WTC11 (cell line): ENCODE data around the gene SLC26A8. TPM values are rescaled to one million over a fixed set of nuclear protein-coding genes. Genes with fewer than 3 reads are reported as not detected.

Experiments used
- ATAC-seq: fragments of 200-7000 bp; cut with Tn5 transposase; 2 replicates; pipeline ENCODE4 v1.10.0; 2021; ENCODE audit warnings: mild to moderate bottlenecking, moderate library complexity
- CTCF ChIA-PET: fragments of 300-600 bp; sonication (Branson Sonifier 250); formaldehyde crosslinking; loops from one replicate; lab custom pipeline; 2021; ENCODE audit warnings: antibody characterized with exemption; lab: Charles Lee
- POLR2A ChIA-PET: fragments of 350-600 bp; sonication (Branson Sonifier 250); formaldehyde crosslinking; loops from one replicate; lab custom pipeline; 2021; ENCODE audit warnings: antibody characterized with exemption; lab: Charles Lee
- DNase-seq: peaks from one replicate; pipeline ENCODE4 v3.0.0; 2021; ENCODE audit warnings: low spot score
- H3K27ac Mint-ChIP-seq: 2 replicates; pipeline ENCODE4 v1.8.0; 2021; ENCODE audit warnings: mixed read lengths
- H3K27me3 Mint-ChIP-seq: 2 replicates; pipeline ENCODE4 v1.8.0; 2021; ENCODE audit warnings: low read depth, mild to moderate bottlenecking, moderate library complexity, mixed read lengths
- H3K36me3 Mint-ChIP-seq: 2 replicates; pipeline ENCODE4 v1.8.0; 2021; ENCODE audit warnings: mixed read lengths
- H3K4me1 Mint-ChIP-seq: 2 replicates; pipeline ENCODE4 v1.8.0; 2022; ENCODE audit warnings: mixed read lengths
- H3K4me3 Mint-ChIP-seq: 2 replicates; pipeline ENCODE4 v1.8.0; 2021; ENCODE audit warnings: mild to moderate bottlenecking, moderate library complexity, mixed read lengths
- H3K9me3 Mint-ChIP-seq: 2 replicates; pipeline ENCODE4 v1.8.0; 2021; ENCODE audit warnings: mixed read lengths
- ATF1 ChIP-seq: sonication (generic); formaldehyde crosslinking; IDR thresholded peaks from 2 replicates; pipeline ENCODE4 v1.8.1; 2023; ENCODE audit warnings: mild to moderate bottlenecking, moderate library complexity, missing genetic modification reagents
- ATF2 ChIP-seq: sonication (generic); formaldehyde crosslinking; IDR thresholded peaks from 2 replicates; pipeline ENCODE4 v1.8.1; 2022; ENCODE audit warnings: low read depth, missing genetic modification reagents, borderline replicate concordance
- ATF3 ChIP-seq: sonication (generic); formaldehyde crosslinking; conservative IDR thresholded peaks from 2 replicates; pipeline ENCODE4 v1.8.1; 2022; ENCODE audit warnings: mild to moderate bottlenecking, missing genetic modification reagents
- CREB1 ChIP-seq: sonication (generic); formaldehyde crosslinking; IDR thresholded peaks from 2 replicates; pipeline ENCODE4 v1.8.0; 2023; ENCODE audit warnings: mild to moderate bottlenecking, missing genetic modification reagents
- ELF4 ChIP-seq: sonication (generic); formaldehyde crosslinking; IDR thresholded peaks from 2 replicates; pipeline ENCODE4 v1.8.1; 2022; ENCODE audit warnings: low read depth, mild to moderate bottlenecking, moderate library complexity, missing genetic modification reagents
- FOXJ3 ChIP-seq: sonication (generic); formaldehyde crosslinking; IDR thresholded peaks from 2 replicates; pipeline ENCODE4 v1.9.0; 2021; ENCODE audit warnings: missing genetic modification reagents, mild to moderate bottlenecking, borderline replicate concordance
- FOXP1 ChIP-seq: sonication (generic); formaldehyde crosslinking; IDR thresholded peaks from 2 replicates; pipeline ENCODE4 v1.8.0; 2022; ENCODE audit warnings: missing genetic modification reagents, mild to moderate bottlenecking, moderate library complexity, borderline replicate concordance
- GRHL2 ChIP-seq: fragments of 250-450 bp; sonication (Bioruptor Pico); IDR thresholded peaks from 2 replicates; pipeline ENCODE4 v1.8.0; 2022; ENCODE audit warnings: mild to moderate bottlenecking, moderate library complexity; ENCODE audit not compliant: insufficient replicate concordance, severe bottlenecking
- IRF1 ChIP-seq: sonication (generic); formaldehyde crosslinking; IDR thresholded peaks from 2 replicates; pipeline ENCODE4 v1.8.0; 2023; ENCODE audit warnings: missing genetic modification reagents
- IRF2 ChIP-seq: sonication (generic); formaldehyde crosslinking; IDR thresholded peaks from 2 replicates; pipeline ENCODE4 v1.8.0; 2022; ENCODE audit warnings: low read depth, missing genetic modification reagents, borderline replicate concordance
- JAZF1 ChIP-seq: fragments of 250-450 bp; sonication (Bioruptor Pico); IDR thresholded peaks from 2 replicates; pipeline ENCODE4 v1.9.0; 2021; ENCODE audit warnings: moderate library complexity, mild to moderate bottlenecking, inconsistent platforms
- NFATC4 ChIP-seq: fragments of 250-450 bp; sonication (Bioruptor Pico); IDR thresholded peaks from 2 replicates; pipeline ENCODE4 v1.9.0; 2021; ENCODE audit warnings: mild to moderate bottlenecking
- NR3C1 ChIP-seq: sonication (generic); formaldehyde crosslinking; conservative IDR thresholded peaks from 2 replicates; pipeline ENCODE4 v1.8.1; 2023; ENCODE audit warnings: low read depth, mild to moderate bottlenecking, missing genetic modification reagents
- SMAD3 ChIP-seq: sonication (generic); formaldehyde crosslinking; IDR thresholded peaks from 2 replicates; pipeline ENCODE4 v1.8.0; 2022; ENCODE audit warnings: missing genetic modification reagents, mild to moderate bottlenecking, borderline replicate concordance
- TEAD1 ChIP-seq: sonication (generic); formaldehyde crosslinking; IDR thresholded peaks from 2 replicates; pipeline ENCODE4 v1.8.0; 2022; ENCODE audit warnings: mild to moderate bottlenecking, missing genetic modification reagents
- USF1 ChIP-seq: sonication (generic); formaldehyde crosslinking; IDR thresholded peaks from 2 replicates; pipeline ENCODE4 v1.8.0; 2022; ENCODE audit warnings: mild to moderate bottlenecking, missing genetic modification reagents
- ZBTB21 ChIP-seq: sonication (generic); formaldehyde crosslinking; IDR thresholded peaks from 2 replicates; pipeline ENCODE4 v1.8.1; 2023; ENCODE audit warnings: mild to moderate bottlenecking, missing genetic modification reagents, borderline replicate concordance
- ZNF138 ChIP-seq: sonication (generic); formaldehyde crosslinking; conservative IDR thresholded peaks from 2 replicates; pipeline ENCODE4 v1.8.1; 2022; ENCODE audit warnings: mild to moderate bottlenecking, moderate library complexity, missing genetic modification reagents
- ZNF425 ChIP-seq: fragments of 250-450 bp; sonication (Bioruptor Pico); conservative IDR thresholded peaks from 2 replicates; pipeline ENCODE4 v1.9.0; 2021; ENCODE audit warnings: mild to moderate bottlenecking
- ZNF512 ChIP-seq: sonication (generic); formaldehyde crosslinking; IDR thresholded peaks from 2 replicates; pipeline ENCODE4 v1.8.1; 2022; ENCODE audit warnings: missing genetic modification reagents, borderline replicate concordance
- total RNA-seq: library from RNA; stranded (reverse); gene quantifications from 3 replicates; pipeline ENCODE4 v1.2.3, GENCODE V29; 2021

The SLC26A8 gene
- total RNA-seq, 1 experiment from 2014 or later: 0.50 TPM

GRCh38 chr6:35906499-35906846 is 118.0 kb downstream of the SLC26A8 start:
- DNase-seq: no peak
- H3K27me3 Mint-ChIP-seq: no peaks in the 10 kb centered on the region; the same call in 1 of the 2 replicates
- H3K4me3 Mint-ChIP-seq: no peak overlapping the region
- no peaks in the 10 kb centered on the region for H3K4me1 Mint-ChIP-seq
- H3K27ac Mint-ChIP-seq: peak overlapping the region; percentile 43
- ATAC-seq: no peak
- ChIA-PET CTCF (no interaction called here), POLR2A (no interaction called here)
- peaks cover 42% of the 10 kb centered on the region for H3K36me3 Mint-ChIP-seq
- TF ChIP-seq IRF1 (no peak), TEAD1 (CRISPR knock-in tag) (no peak), SMAD3 (CRISPR knock-in tag) (no peak), ZNF512 (CRISPR knock-in tag) (no peak), CREB1 (CRISPR knock-in tag) (no peak), JAZF1 (CRISPR knock-in tag) (no peak), ELF4 (CRISPR knock-in tag) (no peak), ZNF138 (CRISPR knock-in tag) (no peak), ZBTB21 (CRISPR knock-in tag) (no peak), ATF2 (CRISPR knock-in tag) (no peak), ZNF425 (CRISPR knock-in tag) (no peak), NR3C1 (CRISPR knock-in tag) (no peak), NFATC4 (CRISPR knock-in tag) (no peak), IRF2 (CRISPR knock-in tag) (no peak), ATF3 (no peak), USF1 (CRISPR knock-in tag) (no peak), ATF1 (CRISPR knock-in tag) (no peak), FOXJ3 (CRISPR knock-in tag) (no peak), FOXP1 (CRISPR knock-in tag) (no peak), GRHL2 (CRISPR knock-in tag) (no peak)
- H3K9me3 Mint-ChIP-seq: peaks cover 34% of the 10 kb centered on the region
